HL-60 (cell line): ENCODE data around the gene MTCH2.

ENCODE experiments used
- DNase-seq, 2 experiments: peaks; one replicate each; pipeline ENCODE4 v3.0.0-alpha.2; 2010 to 2020; ENCODE audit warnings: low read depth in 1 of 2, low spot score in 1 of 2
- H3K27ac ChIP-seq: fragments of 250-450 bp; sonication (Bioruptor Pico); replicated peaks from 2 replicates; pipeline ENCODE4 v1.5.1; 2020; ENCODE audit warnings: mild to moderate bottlenecking, moderate library complexity
- H3K27me3 ChIP-seq: fragments of 250-450 bp; sonication (Bioruptor Pico); 2 replicates; pipeline ENCODE4 v1.5.1; 2021; ENCODE audit warnings: mild to moderate bottlenecking, moderate library complexity; ENCODE audit not compliant: insufficient read depth, poor library complexity, severe bottlenecking
- H3K4me3 ChIP-seq: replicated peaks from 2 replicates; pipeline ENCODE4 v1.5.1; 2011; ENCODE audit warnings: mild to moderate bottlenecking, control low read depth, low read length; ENCODE audit not compliant: insufficient read depth
- GABPA ChIP-seq: IDR thresholded peaks from 2 replicates; pipeline ENCODE4 v1.6.1; 2012; ENCODE audit warnings: low read depth
- POLR2AphosphoS5 ChIP-seq: IDR thresholded peaks from 2 replicates; pipeline ENCODE4 v1.6.1; 2012; ENCODE audit warnings: low read depth
- SPI1 ChIP-seq: IDR thresholded peaks from 2 replicates; pipeline ENCODE4 v1.6.1; 2012; ENCODE audit warnings: low read depth, mild to moderate bottlenecking, borderline replicate concordance
- TF ChIP-seq, protein P1 (sequence below): IDR thresholded peaks from 2 replicates; pipeline ENCODE4 v1.6.1; 2012; ENCODE audit warnings: low read depth; ENCODE audit not compliant: insufficient replicate concordance
- TF ChIP-seq, protein P2 (sequence below): IDR thresholded peaks from one replicate; pipeline ENCODE4 v1.5.1; 2011; ENCODE audit warnings: low read length, control low read depth, inconsistent platforms; ENCODE audit not compliant: insufficient read depth

MTCH2 gene

DNA sequence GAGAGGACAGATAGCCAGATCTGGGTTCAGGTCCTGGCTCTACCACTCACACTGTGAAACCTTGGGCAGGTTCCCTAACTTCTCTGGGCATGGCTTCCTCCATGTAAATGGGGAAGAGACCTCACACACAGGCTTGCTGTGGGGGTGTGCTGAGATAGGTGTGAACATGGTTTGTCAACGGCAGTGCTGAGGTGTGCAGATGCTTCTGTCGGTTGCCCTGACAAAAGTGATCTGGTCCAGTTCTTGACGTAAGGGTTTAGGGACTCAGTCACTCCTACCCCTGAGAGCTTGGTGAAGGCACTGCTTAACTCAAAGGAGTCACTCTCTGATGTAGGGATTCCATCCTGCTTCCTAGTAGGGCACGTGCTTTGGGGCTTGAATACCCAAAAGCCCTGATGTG is 50.1 kb downstream of the MTCH2 start:
- Histone ChIP-seq H3K4me3 (no peak overlapping the region), H3K27me3 (peaks cover 17% of the 10 kb centered on the region), H3K27ac (no peak overlapping the region)
- peak in 1 of 2 experiments; percentile 30 for DNase-seq
- TF ChIP-seq POLR2AphosphoS5 (no peak), SPI1 (no peak), GABPA (no peak)
- TF ChIP-seq, protein P1, sequence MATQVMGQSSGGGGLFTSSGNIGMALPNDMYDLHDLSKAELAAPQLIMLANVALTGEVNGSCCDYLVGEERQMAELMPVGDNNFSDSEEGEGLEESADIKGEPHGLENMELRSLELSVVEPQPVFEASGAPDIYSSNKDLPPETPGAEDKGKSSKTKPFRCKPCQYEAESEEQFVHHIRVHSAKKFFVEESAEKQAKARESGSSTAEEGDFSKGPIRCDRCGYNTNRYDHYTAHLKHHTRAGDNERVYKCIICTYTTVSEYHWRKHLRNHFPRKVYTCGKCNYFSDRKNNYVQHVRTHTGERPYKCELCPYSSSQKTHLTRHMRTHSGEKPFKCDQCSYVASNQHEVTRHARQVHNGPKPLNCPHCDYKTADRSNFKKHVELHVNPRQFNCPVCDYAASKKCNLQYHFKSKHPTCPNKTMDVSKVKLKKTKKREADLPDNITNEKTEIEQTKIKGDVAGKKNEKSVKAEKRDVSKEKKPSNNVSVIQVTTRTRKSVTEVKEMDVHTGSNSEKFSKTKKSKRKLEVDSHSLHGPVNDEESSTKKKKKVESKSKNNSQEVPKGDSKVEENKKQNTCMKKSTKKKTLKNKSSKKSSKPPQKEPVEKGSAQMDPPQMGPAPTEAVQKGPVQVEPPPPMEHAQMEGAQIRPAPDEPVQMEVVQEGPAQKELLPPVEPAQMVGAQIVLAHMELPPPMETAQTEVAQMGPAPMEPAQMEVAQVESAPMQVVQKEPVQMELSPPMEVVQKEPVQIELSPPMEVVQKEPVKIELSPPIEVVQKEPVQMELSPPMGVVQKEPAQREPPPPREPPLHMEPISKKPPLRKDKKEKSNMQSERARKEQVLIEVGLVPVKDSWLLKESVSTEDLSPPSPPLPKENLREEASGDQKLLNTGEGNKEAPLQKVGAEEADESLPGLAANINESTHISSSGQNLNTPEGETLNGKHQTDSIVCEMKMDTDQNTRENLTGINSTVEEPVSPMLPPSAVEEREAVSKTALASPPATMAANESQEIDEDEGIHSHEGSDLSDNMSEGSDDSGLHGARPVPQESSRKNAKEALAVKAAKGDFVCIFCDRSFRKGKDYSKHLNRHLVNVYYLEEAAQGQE, result no peak
- TF ChIP-seq, protein P2, sequence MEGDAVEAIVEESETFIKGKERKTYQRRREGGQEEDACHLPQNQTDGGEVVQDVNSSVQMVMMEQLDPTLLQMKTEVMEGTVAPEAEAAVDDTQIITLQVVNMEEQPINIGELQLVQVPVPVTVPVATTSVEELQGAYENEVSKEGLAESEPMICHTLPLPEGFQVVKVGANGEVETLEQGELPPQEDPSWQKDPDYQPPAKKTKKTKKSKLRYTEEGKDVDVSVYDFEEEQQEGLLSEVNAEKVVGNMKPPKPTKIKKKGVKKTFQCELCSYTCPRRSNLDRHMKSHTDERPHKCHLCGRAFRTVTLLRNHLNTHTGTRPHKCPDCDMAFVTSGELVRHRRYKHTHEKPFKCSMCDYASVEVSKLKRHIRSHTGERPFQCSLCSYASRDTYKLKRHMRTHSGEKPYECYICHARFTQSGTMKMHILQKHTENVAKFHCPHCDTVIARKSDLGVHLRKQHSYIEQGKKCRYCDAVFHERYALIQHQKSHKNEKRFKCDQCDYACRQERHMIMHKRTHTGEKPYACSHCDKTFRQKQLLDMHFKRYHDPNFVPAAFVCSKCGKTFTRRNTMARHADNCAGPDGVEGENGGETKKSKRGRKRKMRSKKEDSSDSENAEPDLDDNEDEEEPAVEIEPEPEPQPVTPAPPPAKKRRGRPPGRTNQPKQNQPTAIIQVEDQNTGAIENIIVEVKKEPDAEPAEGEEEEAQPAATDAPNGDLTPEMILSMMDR, result no peak

DNA sequence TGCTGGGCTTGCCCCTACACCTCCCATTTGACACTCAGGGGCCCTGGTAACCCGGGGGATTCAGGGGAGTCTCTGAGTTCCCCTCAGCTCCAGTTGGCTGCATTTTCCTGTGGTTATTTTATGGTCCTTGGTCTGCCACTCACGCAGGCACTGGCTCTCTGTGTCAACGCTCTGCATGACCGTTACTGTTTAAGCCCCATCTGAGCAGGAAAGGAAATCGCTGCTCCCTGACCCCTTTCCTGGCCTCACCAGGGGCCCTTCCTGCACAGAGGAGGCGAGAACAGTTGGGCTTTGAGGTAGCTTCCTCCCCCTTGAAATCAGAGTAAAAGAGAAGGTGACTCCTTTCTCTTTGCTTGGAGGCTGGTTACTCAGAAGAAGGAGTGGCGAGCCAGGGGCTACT is 50.6 kb downstream of the MTCH2 start:
- Histone ChIP-seq H3K27me3 (peaks cover 17% of the 10 kb centered on the region), H3K27ac (0 out of 2 replicates have a peak overlapping the region, but pooled peaks have one; percentile 27), H3K4me3 (no peak overlapping the region)
- peak in 1 of 2 experiments; percentile 46 for DNase-seq
- TF ChIP-seq POLR2AphosphoS5, result no peak
- no peak for TF ChIP-seq SPI1
- TF ChIP-seq, protein P2, result no peak
- TF ChIP-seq GABPA, result no peak
- TF ChIP-seq, protein P1, result no peak

- no peak overlapping the region for H3K4me3 ChIP-seq
- DNase-seq, result no peak
These were observed 52.1 kb downstream of the MTCH2 start for GRCh38 chr11:47589977-47590861.

More at GRCh38 chr11:47589977-47590861, 52.1 kb downstream of the MTCH2 start:
- Histone ChIP-seq H3K27ac (no peak overlapping the region), H3K27me3 (peaks cover 17% of the 10 kb centered on the region)
- TF ChIP-seq, protein P2, result no peak
- no peak for TF ChIP-seq GABPA
- TF ChIP-seq, protein P1, result no peak
- no peak for TF ChIP-seq POLR2AphosphoS5
